ENCODE measurements around the gene MRPL11.

- no peak for TF ChIP-seq POLR2A (IDR thresholded peaks at IDR 0.05)
- TF ChIP-seq CTCF (IDR thresholded peaks at IDR 0.05): no peak
These were observed 5.0 kb upstream of the MRPL11 start for GRCh38 chr11:66443602-66444001.

Data from vagina (tissue), 2 donors.